Measurements from ENCODE around the gene XRCC4.
"Not testable (repeated sequence)": the region's sequence is repeated elsewhere in the genome, so short reads cannot be mapped to it uniquely, and the experiment has no call there.

XRCC4 gene

DNA sequence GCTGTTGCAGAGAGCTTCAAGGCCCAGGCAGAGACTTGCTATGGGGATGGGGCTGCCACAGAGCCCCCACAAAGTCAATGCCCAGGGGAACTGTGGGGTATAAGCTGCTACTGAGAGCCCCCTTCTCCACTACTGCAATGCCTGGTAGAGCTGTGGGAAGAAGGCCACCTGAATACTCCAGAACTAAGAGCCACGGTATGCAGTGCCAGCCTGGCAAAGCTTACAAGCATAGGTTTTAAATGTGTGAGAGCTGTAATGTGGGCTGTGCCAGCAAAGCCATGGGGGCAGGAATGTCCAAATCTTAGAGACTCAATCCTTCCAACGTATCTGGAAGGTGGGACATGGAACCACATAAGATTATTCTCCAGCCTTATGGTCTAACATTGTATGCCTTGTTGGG lies 49.2 kb downstream of the XRCC4 start:
- TF ChIP-seq TAF1 (IDR thresholded peaks at IDR 0.05; ENCODE audit: borderline replicate concordance, low read depth, low read length) (no peak), POLR2AphosphoS5 (IDR thresholded peaks at IDR 0.05; ENCODE audit: low read depth, low read length) (no peak), POLR2A (IDR thresholded peaks at IDR 0.05; ENCODE audit: low read depth, low read length) (no peak)
- no peak for FAIRE-seq
- no peak for DNase-seq (ENCODE audit: insufficient read length)

DNA sequence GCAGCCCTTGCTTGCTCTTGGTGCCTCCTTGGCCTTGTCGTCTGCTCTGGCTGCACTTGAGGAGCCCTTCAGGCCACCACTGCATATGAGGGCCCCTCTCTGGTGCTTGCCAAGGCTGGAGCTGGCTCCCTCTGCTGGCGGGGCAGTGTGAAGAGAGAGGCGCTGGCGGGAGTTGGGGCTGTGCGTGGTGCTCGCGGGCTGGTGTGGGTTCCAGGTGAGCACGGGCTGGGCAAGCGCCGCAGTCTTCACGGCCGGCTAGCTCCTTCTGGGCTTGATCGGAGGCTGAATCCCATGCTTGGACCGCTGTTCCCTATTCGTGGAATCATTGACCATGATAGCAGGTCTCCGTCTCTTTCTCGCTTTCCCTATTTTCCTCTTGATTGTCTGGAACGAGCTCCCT lies 56.5 kb downstream of the XRCC4 start:
- DNase-seq (ENCODE audit: insufficient read length) (no peak), FAIRE-seq (no peak)
- no peak for TF ChIP-seq POLR2AphosphoS5 (IDR thresholded peaks at IDR 0.05; ENCODE audit: low read depth, low read length)
- TF ChIP-seq POLR2A (IDR thresholded peaks at IDR 0.05; ENCODE audit: low read depth, low read length) = no peak
- no peak for TF ChIP-seq TAF1 (IDR thresholded peaks at IDR 0.05; ENCODE audit: borderline replicate concordance, low read depth, low read length)

DNA sequence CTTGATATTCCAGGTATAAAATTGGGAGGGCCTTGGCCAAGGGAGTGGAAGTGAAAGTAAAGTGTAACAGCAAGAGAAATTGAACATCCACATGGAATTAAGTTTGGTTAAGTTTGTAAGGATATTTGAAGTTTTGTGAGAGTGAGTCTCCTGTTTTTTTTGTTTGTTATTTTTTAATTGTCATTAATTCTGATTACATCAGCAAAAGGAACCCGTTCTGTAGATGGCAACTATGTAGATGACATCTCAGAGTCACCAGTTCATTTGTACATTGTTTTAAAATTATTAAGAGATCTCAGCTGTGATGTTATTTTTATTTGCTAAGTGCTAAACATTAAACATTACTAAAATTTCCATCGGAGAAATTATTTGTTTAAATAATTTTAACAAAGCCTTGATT lies 65.2 kb downstream of the XRCC4 start:
- TF ChIP-seq POLR2A (IDR thresholded peaks at IDR 0.05; ENCODE audit: low read depth, low read length) (no peak), POLR2AphosphoS5 (IDR thresholded peaks at IDR 0.05; ENCODE audit: low read depth, low read length) (no peak), TAF1 (IDR thresholded peaks at IDR 0.05; ENCODE audit: borderline replicate concordance, low read depth, low read length) (no peak)
- no peak for FAIRE-seq
- DNase-seq (ENCODE audit: insufficient read length) = no peak

DNA sequence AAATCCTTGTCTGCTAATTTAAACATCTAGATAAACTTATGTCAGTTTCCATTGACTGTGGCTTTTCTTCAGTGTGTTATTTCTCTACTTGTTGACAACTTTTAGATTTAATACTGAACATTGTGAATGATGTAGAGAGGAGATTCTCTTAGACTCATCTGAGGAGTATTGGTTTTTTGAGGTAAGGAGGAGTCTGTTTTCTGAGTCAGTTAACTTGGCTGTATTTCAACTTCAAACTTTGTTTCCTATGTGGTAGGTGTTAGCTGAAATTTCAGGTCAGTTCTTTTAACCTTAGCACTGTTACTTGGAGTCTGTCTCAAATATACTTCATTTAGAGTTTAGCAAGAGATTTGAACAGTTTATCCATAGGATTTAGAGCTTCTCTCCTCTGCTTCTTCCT lies 67.9 kb downstream of the XRCC4 start:
- DNase-seq (ENCODE audit: insufficient read length) (no peak), FAIRE-seq (no peak)

DNA sequence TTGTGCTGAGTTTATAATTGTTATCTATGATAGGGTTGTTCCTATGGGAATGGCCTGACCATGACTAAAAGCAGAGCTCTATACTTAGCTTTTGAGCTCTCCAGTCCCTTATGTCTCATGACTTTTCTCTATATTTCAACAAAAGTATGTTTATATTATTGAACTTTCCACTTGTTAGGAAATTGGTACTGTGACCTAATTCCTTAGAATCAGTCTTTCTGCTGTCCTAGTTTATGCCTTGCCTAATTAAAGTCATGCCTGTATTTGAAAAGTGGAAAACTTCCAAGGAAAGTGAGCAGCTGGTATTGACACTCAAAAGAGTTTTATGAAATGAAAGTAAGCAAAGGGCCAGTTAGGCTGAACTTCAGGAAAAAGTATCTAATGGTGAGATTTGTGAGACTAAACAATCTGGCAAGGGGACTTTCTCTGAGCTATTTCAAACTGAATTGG lies 68.6 kb downstream of the XRCC4 start:
- no peak for TF ChIP-seq POLR2AphosphoS5 (IDR thresholded peaks at IDR 0.05; ENCODE audit: low read depth, low read length)
- TF ChIP-seq POLR2A (IDR thresholded peaks at IDR 0.05; ENCODE audit: low read depth, low read length) = no peak
- TF ChIP-seq TAF1 (IDR thresholded peaks at IDR 0.05; ENCODE audit: borderline replicate concordance, low read depth, low read length) = no peak
- FAIRE-seq = no peak
- no peak for DNase-seq (ENCODE audit: insufficient read length)

More for the DNA sequence above, 67.9 kb downstream of the XRCC4 start:
- no peak for TF ChIP-seq POLR2AphosphoS5 (IDR thresholded peaks at IDR 0.05; ENCODE audit: low read depth, low read length)
- TF ChIP-seq POLR2A (IDR thresholded peaks at IDR 0.05; ENCODE audit: low read depth, low read length) = no peak
- TF ChIP-seq TAF1 (IDR thresholded peaks at IDR 0.05; ENCODE audit: borderline replicate concordance, low read depth, low read length) = no peak

DNA sequence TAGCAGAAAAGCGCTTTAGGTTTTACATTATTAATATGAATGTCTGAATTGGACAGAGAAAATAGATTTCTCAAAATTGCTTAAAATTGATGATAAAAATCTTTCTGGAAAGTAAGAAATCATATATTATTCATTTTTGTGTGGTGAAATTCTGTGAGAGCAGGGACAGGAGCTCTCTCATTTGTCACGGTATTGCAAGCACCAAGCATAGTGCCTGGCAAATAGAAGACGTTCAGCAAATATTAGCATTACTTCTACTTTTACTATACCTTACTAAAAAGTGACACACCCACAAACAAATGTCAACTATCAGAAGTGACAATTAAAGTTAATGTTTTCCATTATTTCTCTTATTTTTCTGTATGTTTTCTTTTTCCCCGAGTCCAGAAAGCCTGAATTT lies 69.1 kb downstream of the XRCC4 start:
- TF ChIP-seq TAF1 (IDR thresholded peaks at IDR 0.05; ENCODE audit: borderline replicate concordance, low read depth, low read length) = no peak
- TF ChIP-seq POLR2A (IDR thresholded peaks at IDR 0.05; ENCODE audit: low read depth, low read length) = no peak
- no peak for TF ChIP-seq POLR2AphosphoS5 (IDR thresholded peaks at IDR 0.05; ENCODE audit: low read depth, low read length)
- no peak for FAIRE-seq
- no peak for DNase-seq (ENCODE audit: insufficient read length)

DNA sequence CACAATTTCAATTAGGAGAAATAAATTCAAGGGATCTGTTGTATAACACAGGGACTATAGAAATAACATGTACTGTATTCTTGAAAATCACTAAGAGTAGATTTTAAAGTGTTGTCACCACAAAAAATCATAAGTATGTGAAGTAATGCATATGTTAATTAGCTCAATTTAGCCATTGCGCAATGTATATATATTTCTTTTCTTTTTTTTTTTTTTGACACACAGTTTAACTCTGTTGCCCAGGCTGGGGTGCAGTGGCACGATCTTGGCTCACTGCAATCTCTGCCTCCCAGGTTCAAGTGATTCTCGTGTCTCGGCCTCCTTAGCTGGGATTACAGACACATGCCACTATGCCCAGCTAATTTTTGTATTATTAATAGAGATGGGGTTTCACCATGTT lies 70.2 kb downstream of the XRCC4 start:
- TF ChIP-seq POLR2A (IDR thresholded peaks at IDR 0.05; ENCODE audit: low read depth, low read length) (no peak), TAF1 (IDR thresholded peaks at IDR 0.05; ENCODE audit: borderline replicate concordance, low read depth, low read length) (no peak)
- DNase-seq (ENCODE audit: insufficient read length) = no peak
- FAIRE-seq = no peak

DNA sequence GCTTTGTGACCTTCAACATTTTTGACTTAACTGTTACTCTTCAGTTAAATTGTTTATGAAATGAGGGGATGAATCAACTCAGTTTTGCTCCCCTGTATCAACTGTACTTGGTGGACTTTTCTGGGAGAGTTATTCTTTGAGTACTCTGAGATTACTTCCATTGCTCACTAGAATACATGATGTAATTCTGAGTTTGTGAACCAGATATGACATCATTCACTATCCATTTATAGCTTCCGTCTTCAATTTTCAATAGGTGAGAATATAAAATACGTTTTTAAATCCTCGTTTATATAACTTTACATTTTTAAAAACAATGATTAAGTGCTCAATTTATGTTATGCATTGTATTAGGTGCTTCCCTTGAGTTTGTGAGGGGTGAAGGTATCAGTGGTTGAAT lies 71.0 kb downstream of the XRCC4 start:
- no peak for TF ChIP-seq TAF1 (IDR thresholded peaks at IDR 0.05; ENCODE audit: borderline replicate concordance, low read depth, low read length)
- FAIRE-seq = no peak
- DNase-seq (ENCODE audit: insufficient read length) = no peak

DNA sequence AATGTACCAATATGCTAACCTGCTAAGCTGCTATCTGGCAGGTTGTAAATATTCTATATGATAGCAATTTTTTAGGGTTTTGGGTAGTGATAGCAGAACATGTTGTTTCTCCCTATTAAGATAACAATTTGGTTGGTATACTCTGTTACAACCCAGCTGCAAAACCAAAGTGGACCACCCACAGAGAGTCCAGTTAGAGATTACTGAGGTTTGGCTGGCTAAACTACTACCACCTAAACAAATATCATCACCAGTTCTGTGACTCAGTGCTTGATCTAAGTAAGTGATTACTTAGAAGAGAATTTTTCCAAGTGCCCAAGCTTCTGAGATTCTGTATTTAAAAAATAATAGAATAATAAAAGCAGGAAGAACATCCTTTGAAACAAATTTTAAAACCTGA lies 72.3 kb downstream of the XRCC4 start:
- DNase-seq (ENCODE audit: insufficient read length) (no peak), FAIRE-seq (no peak)
- TF ChIP-seq POLR2AphosphoS5 (IDR thresholded peaks at IDR 0.05; ENCODE audit: low read depth, low read length) (no peak), TAF1 (IDR thresholded peaks at IDR 0.05; ENCODE audit: borderline replicate concordance, low read depth, low read length) (no peak), POLR2A (IDR thresholded peaks at IDR 0.05; ENCODE audit: low read depth, low read length) (no peak)

DNA sequence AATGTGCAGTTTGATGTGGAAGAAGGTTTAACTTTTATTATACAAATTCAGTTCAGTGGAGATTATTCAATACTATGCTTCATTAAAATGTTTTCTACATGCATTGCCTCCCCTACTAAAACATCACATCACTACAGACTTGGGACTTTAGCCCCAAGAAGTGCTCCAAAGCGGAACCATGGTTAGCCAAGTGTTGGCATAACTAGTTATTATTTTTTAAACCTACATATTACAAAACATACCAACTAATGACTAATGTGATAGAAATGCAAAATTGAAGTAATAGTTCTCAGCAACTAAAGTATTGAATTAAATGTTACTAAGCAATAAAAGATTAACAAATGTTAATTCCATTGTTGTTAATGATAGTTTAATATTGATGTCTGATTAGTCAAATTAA lies 74.5 kb downstream of the XRCC4 start:
- TF ChIP-seq POLR2A (IDR thresholded peaks at IDR 0.05; ENCODE audit: low read depth, low read length) = no peak
- no peak for TF ChIP-seq POLR2AphosphoS5 (IDR thresholded peaks at IDR 0.05; ENCODE audit: low read depth, low read length)
- TF ChIP-seq TAF1 (IDR thresholded peaks at IDR 0.05; ENCODE audit: borderline replicate concordance, low read depth, low read length) = no peak
- FAIRE-seq (no peak), DNase-seq (ENCODE audit: insufficient read length) (no peak)

DNA sequence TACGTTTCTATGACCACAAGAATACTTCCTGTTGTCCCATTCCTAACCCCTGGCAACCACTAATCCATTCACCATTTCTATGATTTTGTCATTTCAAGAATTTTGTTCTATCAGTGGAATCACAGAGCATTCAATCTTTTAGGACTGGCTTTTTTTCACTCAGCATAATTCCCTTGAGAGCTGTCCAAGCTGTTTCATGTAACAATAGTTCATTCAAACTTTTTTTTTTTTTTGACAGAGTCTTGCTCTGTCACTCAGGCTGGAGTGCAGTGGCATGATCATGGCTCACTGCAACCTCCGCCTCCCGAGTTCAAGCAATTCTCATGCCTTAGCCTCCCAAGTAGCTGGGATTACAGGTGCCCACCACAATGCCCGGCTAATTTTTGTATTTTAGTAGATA lies 75.6 kb downstream of the XRCC4 start:
- DNase-seq (ENCODE audit: insufficient read length); FAIRE-seq: not testable (repeated sequence)

DNA sequence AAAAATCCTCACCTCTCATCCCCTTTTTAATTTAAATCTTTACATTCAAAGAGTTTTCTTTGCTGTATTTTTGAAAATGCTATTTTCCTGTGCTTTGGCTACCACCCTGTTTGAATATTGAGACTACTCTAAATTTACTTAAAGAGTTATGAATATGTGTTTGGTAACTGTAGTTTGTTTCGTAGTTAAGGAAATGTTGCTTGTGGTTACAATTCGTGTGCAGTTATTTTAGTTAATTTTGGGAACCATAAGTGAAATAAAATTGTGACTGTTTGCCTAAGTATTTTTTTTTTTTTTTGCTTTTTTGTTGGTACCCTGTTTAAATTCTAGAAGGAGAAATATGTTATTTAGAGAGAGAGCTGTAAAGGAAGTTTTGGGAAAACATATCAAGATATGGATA lies 78.7 kb downstream of the XRCC4 start:
- DNase-seq (ENCODE audit: insufficient read length) (no peak), FAIRE-seq (no peak)
- TF ChIP-seq TAF1 (IDR thresholded peaks at IDR 0.05; ENCODE audit: borderline replicate concordance, low read depth, low read length) = no peak
- TF ChIP-seq POLR2AphosphoS5 (IDR thresholded peaks at IDR 0.05; ENCODE audit: low read depth, low read length) = no peak
- no peak for TF ChIP-seq POLR2A (IDR thresholded peaks at IDR 0.05; ENCODE audit: low read depth, low read length)

DNA sequence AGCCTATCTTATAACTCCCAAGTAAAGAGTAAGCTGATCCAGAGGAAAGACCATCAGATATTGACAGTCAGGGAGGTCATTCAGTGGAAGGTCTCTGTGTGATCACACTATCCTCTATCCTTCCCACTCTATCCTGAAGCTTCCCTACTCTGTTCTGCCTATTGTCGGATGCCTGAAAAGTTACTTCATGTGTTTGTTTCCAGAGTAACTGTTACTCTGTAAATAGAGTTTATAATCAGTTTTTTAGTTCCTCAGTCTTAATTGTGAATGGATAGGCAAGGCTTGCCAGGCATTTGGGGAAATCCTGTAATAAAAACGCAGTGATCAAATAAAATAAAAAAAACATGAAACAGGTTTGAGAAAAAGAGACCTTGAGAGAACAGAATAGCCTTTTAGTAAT lies 79.8 kb downstream of the XRCC4 start:
- no peak for FAIRE-seq
- DNase-seq (ENCODE audit: insufficient read length) = no peak
- no peak for TF ChIP-seq POLR2A (IDR thresholded peaks at IDR 0.05; ENCODE audit: low read depth, low read length)
- TF ChIP-seq TAF1 (IDR thresholded peaks at IDR 0.05; ENCODE audit: borderline replicate concordance, low read depth, low read length) = no peak
- TF ChIP-seq POLR2AphosphoS5 (IDR thresholded peaks at IDR 0.05; ENCODE audit: low read depth, low read length) = no peak
